ENCODE results near the gene RBM4. TPM values are rescaled to one million over a fixed set of nuclear protein-coding genes. Genes with fewer than 3 reads are reported as not detected.

Gene RBM4
- polyA plus RNA-seq, 3 donors, result 112 to 153 (median 153) TPM

DNA sequence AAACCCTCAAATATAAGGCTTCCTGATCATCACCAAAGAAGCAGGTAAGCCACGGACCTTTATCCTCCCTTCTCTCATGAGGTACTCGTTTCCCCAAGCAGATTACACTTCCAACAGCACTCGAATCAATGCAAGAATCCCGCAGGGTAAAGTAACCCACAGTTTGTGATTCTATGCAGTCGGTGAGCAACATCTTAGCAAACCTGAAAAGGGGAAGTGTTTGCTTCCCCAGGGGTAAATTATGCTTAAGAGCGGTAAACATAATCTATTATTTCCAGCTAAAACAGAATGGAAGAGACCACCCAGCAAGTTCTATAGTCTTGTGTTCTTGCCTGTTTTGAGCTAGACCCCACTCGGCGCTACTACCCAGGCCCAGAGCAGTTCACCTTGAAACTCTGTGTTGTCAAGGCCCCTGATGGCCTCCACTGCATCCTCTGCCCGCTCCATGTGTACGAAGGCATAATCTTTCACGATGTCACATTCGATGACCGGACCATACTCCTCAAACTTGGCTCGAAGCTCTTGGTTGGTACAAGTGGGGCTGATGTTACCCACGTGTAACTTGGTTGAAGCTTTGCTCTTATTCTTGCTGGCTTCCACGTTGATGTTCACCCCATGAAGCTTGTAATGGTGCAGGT, 37.9 kb downstream of the RBM4 start:
- H3K4me1 Mint-ChIP-seq, result peaks cover 27% of the 10 kb centered on the region
- peak overlapping the region in 1 of 3 experiments; percentile 79 for H3K4me3 ChIP-seq (replicated peaks in 1 of 3; ENCODE audit: low read depth in 2 of 3, low read length in 3 of 3)
- H3K27ac ChIP-seq (ENCODE audit: low read depth in 1 of 2, low read length in 2 of 2), result peak overlapping the region in 1 of 2 donors; percentile 44

DNA sequence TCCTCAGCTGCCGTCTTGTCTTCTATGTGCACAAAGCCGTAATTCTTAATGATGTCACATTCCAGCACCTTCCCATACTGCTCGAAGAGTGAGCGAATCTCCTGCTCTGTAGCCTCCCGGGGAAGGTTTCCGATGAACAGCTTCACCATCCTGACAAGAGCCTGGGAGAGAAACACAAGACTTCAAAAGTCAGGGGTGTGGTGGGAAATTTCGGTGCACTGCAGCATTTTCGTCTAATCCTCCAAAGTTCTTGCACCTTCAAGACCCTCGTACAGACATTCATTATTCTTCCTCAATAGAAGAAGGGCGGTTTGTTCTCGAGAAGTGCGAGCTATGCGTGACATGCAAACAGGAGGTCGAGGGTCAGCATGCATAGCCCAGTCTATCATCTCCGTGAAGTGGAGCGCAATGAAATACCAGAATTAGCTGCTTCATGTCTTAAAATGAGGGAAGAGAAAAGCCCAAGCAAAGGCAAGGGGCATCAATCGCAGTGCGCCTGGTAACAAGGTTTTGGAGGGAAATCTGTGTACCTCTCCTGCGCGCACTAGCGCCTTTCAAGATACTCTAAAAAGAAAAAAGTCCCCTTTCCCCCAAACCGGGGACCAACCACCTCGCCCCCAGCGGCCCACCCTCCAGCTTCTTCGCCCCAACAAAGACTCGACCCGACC, 38.6 kb downstream of the RBM4 start:
- 11% methylated on average over 15 of the region's 27 CpGs for WGBS (ENCODE audit: insufficient coverage)
- peaks cover 4% of the 10 kb centered on the region for H4K20me1 ChIP-seq (ENCODE audit: insufficient read depth, low read length)
- peaks cover 18 to 26% of the 10 kb centered on the region in 2 donors for H3K4me1 ChIP-seq (ENCODE audit: control insufficient read depth in 1 of 2, insufficient read depth in 2 of 2, low read length in 2 of 2)
- peaks cover 53% of the 10 kb centered on the region for H3K79me2 ChIP-seq (ENCODE audit: insufficient read depth, low read length)
- DNase-seq, result no peak
- Mint-ChIP-seq H3K4me3 (peak overlapping the region; percentile 89 to 95), H3K27ac (peak overlapping the region; percentile 95 to 98 (median 97)), H3K4me1 (peaks cover 27% of the 10 kb centered on the region), H3K27me3 (ENCODE audit: low read depth in 3 of 3) (peaks cover 0 to 3% (median 0%) of the 10 kb centered on the region in 3 donors), H3K9me3 (no peaks in the 10 kb centered on the region), H3K36me3 (peaks cover 0 to 6% of the 10 kb centered on the region in 2 donors)
- H2AFZ ChIP-seq (ENCODE audit: insufficient read depth, low read depth, low read length, poor library complexity, severe bottlenecking), result peak overlapping the region; percentile 92
- H3K4me3 ChIP-seq (replicated peaks in 1 of 3; ENCODE audit: low read depth in 2 of 3, low read length in 3 of 3), result peak overlapping the region; percentile 74 to 85 (median 79)
- peak overlapping the region; percentile 99 for H3K4me2 ChIP-seq (replicated peaks; ENCODE audit: extremely low read depth, low read length, poor library complexity, severe bottlenecking)
- peak overlapping the region; percentile 94 for H3K9ac ChIP-seq (ENCODE audit: insufficient read depth, low read length, poor library complexity, severe bottlenecking)
- intact Hi-C loops (cut with micrococcal nuclease), result loop anchor here (5.0 to 10.0 kb wide), 4 partner anchors 40 to 242 kb away; partner anchors contain the start of genes CCDC87 (in 1 of the 2), CCS (in 1 of the 2), MRPL11 (in 1 of the 2) and RBM4 (in 1 of the 2)
- peak overlapping the region; percentile 74 to 93 for H3K27ac ChIP-seq (ENCODE audit: low read depth in 1 of 2, low read length in 2 of 2)
- no peaks in the 10 kb centered on the region for H3K36me3 ChIP-seq (replicated peaks in 1 of 2; ENCODE audit: control insufficient read depth in 1 of 2, insufficient read depth in 2 of 2, low read length in 2 of 2)
- H3K27me3 ChIP-seq (ENCODE audit: control insufficient read depth in 2 of 2, insufficient read depth in 2 of 2, low read length in 2 of 2), result no peaks in the 10 kb centered on the region
- TF ChIP-seq, protein P1, sequence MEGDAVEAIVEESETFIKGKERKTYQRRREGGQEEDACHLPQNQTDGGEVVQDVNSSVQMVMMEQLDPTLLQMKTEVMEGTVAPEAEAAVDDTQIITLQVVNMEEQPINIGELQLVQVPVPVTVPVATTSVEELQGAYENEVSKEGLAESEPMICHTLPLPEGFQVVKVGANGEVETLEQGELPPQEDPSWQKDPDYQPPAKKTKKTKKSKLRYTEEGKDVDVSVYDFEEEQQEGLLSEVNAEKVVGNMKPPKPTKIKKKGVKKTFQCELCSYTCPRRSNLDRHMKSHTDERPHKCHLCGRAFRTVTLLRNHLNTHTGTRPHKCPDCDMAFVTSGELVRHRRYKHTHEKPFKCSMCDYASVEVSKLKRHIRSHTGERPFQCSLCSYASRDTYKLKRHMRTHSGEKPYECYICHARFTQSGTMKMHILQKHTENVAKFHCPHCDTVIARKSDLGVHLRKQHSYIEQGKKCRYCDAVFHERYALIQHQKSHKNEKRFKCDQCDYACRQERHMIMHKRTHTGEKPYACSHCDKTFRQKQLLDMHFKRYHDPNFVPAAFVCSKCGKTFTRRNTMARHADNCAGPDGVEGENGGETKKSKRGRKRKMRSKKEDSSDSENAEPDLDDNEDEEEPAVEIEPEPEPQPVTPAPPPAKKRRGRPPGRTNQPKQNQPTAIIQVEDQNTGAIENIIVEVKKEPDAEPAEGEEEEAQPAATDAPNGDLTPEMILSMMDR (IDR thresholded peaks at IDR 0.05), result no peak
- no peaks in the 10 kb centered on the region for H3K9me3 ChIP-seq (replicated peaks in 1 of 2; ENCODE audit: control insufficient read depth in 1 of 2, insufficient read depth in 1 of 2, low read length in 2 of 2)

More for the DNA sequence above, 37.9 kb downstream of the RBM4 start:
- Histone ChIP-seq H4K20me1 (ENCODE audit: insufficient read depth, low read length) (peaks cover 4% of the 10 kb centered on the region), H3K79me2 (ENCODE audit: insufficient read depth, low read length) (peaks cover 60% of the 10 kb centered on the region), H2AFZ (ENCODE audit: insufficient read depth, low read depth, low read length, poor library complexity, severe bottlenecking) (peak overlapping the region; percentile 92), H3K4me1 (ENCODE audit: control insufficient read depth in 1 of 2, insufficient read depth in 2 of 2, low read length in 2 of 2) (peaks cover 18 to 26% of the 10 kb centered on the region in 2 donors), H3K4me2 (replicated peaks; ENCODE audit: extremely low read depth, low read length, poor library complexity, severe bottlenecking) (peak overlapping the region; percentile 31), H3K9me3 (replicated peaks in 1 of 2; ENCODE audit: control insufficient read depth in 1 of 2, insufficient read depth in 1 of 2, low read length in 2 of 2) (no peaks in the 10 kb centered on the region), H3K36me3 (replicated peaks in 1 of 2; ENCODE audit: control insufficient read depth in 1 of 2, insufficient read depth in 2 of 2, low read length in 2 of 2) (no peaks in the 10 kb centered on the region), H3K9ac (ENCODE audit: insufficient read depth, low read length, poor library complexity, severe bottlenecking) (no peak overlapping the region), H3K27me3 (ENCODE audit: control insufficient read depth in 2 of 2, insufficient read depth in 2 of 2, low read length in 2 of 2) (no peaks in the 10 kb centered on the region)
- DNase-seq, result peak; percentile 29 to 46 (median 37)
- WGBS (ENCODE audit: insufficient coverage), result 81% methylated on average over 7 of the region's 16 CpGs
- Mint-ChIP-seq H3K27ac (peak overlapping the region in 6 of 7 donors; percentile 2 to 98 (median 62)), H3K27me3 (ENCODE audit: low read depth in 3 of 3) (peaks cover 0 to 3% (median 0%) of the 10 kb centered on the region in 3 donors), H3K9me3 (no peaks in the 10 kb centered on the region), H3K36me3 (peaks cover 0 to 6% of the 10 kb centered on the region in 2 donors), H3K4me3 (peak overlapping the region; percentile 89 to 95)
- TF ChIP-seq, protein P1 (IDR thresholded peaks at IDR 0.05), result no peak
- intact Hi-C loops (cut with micrococcal nuclease), result loop anchor here (5.0 to 10.0 kb wide), 4 partner anchors 39 to 242 kb away; partner anchors contain the start of genes CCDC87 (in 1 of the 2), CCS (in 1 of the 2), MRPL11 (in 1 of the 2) and RBM4 (in 1 of the 2)

Measured in CD14-positive monocyte (primary cell).